ENCODE data around the gene WDR35.

- peak; percentile 83 for TF ChIP-seq POLR2A (IDR thresholded peaks at IDR 0.05; ENCODE audit: low read depth, low read length)
- TF ChIP-seq CTCF (IDR thresholded peaks at IDR 0.05; ENCODE audit: extremely low read depth in 1 of 2, insufficient read depth in 1 of 2, low read depth in 1 of 2, low read length in 2 of 2): no peak
- TF ChIP-seq POLR2AphosphoS5 (IDR thresholded peaks at IDR 0.05; ENCODE audit: insufficient read depth, low read depth, low read length): peak; percentile 80
Measured at GRCh38 chr2:19989667-19990415, at the start of gene WDR35.
